Esophagus squamous epithelium (tissue), 4 donors: Measurements from ENCODE around the gene ERN2.

Experiments
- POLR2A ChIP-seq, 4 donors: fragments of 450-650 bp; IDR thresholded peaks; one replicate each; pipeline ENCODE4 v1.6.1; 2017; ENCODE audit warnings: antibody characterized with exemption in 4 of 4, mild to moderate bottlenecking in 4 of 4, moderate library complexity in 3 of 4
- TF ChIP-seq, protein P1 (sequence below), 6 experiments: fragments of 450-650 bp in 4 of 6; fragments of 200-600 bp in 2 of 6; sonication (generic) in 2 of 6; IDR thresholded peaks; one replicate each; pipeline ENCODE4 v1.5.1; 2016 to 2019; ENCODE audit warnings: antibody characterized with exemption in 6 of 6, mild to moderate bottlenecking in 4 of 6, moderate library complexity in 4 of 6

DNA sequence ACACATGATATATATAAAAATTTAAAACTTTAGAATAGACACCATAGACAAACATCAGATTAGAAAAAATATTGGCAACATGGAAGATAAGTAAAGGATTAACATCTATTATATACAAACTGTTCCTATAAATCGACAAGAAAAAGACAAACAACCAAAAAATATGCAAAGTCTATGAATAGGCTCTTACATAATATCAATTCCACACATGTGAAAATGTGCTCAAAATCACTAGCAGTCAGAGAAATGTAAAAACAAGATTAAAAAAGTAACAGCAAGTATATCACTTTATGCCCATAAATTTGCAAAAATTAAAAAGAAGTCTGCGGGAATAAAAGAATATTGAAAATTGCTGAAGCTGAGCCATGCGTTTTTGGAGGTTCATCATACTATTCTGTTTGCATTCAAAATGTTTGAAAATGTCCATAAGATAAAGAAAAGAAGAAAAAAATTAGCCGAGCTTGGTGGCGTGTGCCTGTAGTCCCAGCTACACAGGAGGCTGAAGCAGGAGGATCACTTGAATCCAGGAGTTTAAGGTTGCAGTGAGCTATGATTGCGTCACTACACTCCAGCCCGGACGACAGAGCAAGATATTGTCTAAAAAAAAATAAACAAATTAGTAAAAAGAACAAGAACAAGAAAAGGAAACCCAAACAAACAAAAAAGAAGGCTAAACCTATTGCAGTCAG is 11.2 kb upstream of the ERN2 start:
- TF ChIP-seq, protein P1, sequence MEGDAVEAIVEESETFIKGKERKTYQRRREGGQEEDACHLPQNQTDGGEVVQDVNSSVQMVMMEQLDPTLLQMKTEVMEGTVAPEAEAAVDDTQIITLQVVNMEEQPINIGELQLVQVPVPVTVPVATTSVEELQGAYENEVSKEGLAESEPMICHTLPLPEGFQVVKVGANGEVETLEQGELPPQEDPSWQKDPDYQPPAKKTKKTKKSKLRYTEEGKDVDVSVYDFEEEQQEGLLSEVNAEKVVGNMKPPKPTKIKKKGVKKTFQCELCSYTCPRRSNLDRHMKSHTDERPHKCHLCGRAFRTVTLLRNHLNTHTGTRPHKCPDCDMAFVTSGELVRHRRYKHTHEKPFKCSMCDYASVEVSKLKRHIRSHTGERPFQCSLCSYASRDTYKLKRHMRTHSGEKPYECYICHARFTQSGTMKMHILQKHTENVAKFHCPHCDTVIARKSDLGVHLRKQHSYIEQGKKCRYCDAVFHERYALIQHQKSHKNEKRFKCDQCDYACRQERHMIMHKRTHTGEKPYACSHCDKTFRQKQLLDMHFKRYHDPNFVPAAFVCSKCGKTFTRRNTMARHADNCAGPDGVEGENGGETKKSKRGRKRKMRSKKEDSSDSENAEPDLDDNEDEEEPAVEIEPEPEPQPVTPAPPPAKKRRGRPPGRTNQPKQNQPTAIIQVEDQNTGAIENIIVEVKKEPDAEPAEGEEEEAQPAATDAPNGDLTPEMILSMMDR (IDR thresholded peaks at IDR 0.05), result no peak
- TF ChIP-seq POLR2A (IDR thresholded peaks at IDR 0.05), result no peak
